GM21515 (cell line): ENCODE data around the gene NPTXR.

Source experiments
- ATAC-seq: cut with Tn5 transposase; IDR thresholded peaks from one replicate; pipeline ENCODE4 v1.9.1; 2021; ENCODE audit not compliant: unreplicated experiment

NPTXR gene

DNA sequence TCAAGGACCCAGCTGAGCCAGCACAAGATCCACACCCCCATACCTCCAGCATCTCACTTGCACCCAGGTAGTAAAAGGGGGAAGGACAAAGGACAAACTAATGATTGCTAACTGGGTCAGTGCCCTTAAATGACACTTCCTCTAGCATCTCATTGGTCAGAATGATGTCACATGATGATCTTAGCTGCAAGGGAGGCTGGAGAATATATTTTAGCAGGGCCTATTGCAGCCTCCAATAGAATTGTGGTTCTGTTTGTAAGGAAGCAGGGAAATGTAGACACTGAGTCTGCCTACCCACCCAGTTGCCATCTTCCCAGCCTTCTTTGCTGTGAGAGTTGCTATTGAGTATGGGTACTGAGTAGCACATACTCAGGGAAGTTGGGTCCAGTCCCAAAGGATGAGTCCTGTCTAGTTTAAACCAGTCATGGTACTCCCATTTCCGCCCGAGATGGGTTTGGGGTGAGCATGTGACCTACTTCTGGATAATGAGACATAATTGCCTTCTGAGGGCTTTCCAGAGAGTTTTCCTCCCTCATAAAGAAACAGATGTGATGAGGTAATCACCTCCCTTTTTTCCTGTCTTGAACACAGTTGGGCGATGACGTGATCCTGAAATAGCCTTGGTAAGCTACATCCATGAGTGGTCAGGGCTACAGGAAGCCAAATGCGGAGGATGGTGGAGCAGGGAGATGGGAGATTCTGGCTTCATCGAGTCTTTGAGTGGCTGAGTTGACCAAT lies 44.4 kb downstream of the NPTXR start:
- ATAC-seq = no peak

DNA sequence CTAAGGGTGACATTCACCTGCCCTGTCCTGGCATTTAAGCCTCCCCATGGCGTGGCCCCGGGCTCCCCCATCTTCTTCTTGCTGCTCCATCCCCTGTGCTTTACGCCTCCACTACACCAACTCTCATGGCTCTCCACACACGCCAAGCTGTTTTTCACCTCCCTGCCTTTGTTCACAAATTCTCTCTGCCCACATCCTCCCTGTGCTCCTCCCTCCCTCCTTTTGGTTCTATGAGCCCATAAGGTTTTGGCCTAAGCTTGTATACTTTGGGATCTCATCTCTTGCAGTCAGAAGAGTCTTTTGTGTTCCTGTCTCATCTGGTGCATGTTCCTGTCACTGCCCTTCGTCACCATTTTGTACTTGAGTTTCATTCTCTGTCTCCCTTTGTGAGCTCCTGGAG lies 45.3 kb downstream of the NPTXR start:
- no peak for ATAC-seq

DNA sequence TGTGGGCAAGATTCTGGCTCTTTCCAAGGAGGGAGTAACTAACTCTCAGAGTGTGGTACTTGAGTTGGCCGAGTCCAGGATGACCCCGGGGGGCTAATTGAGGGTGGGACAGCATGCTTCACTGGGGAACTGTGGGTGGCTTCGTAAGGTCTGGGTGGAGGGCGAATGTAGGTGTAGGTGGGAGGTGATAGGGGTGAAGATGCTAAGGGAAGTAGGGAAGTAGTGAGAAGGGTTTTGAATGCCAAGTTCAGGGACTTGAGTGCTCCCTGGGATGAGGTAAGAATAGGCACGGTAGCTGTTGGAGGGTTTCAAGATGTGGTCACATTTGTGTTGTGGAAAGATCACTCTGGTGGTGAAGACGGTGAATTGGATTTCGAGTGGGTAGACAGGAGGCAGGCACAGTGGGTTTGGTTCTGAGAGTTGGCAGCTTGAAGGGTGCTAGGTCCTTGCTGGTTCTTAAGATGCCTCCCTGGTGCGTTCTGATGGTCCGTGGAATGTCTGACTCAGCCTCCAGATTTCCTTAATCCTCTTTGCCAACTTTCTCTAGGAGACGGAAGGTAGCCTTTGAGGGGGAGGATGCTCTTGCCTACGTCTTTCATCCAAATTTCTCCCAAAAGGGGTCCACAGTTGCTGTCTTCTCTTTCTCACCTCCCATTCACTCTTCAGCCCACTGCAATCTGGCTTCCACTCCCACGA lies 47.4 kb downstream of the NPTXR start:
- ATAC-seq = no peak

- no peak for ATAC-seq
These were observed 48.3 kb downstream of the NPTXR start for GRCh38 chr22:38795569-38795968.

- peak; percentile 94 for ATAC-seq
These were observed 49.9 kb downstream of the NPTXR start, which contains the start of gene DNAL4 for GRCh38 chr22:38793721-38794466. TSS of gene DNAL4 (minus strand) at chr22:38794143. CDS start at chr22:38782731, 11,412 bp downstream.

- ATAC-seq = no peak
These were observed 50.5 kb downstream of the NPTXR start for GRCh38 chr22:38793317-38793716.

GRCh38 chr22:38792833-38793232 lies 51.0 kb downstream of the NPTXR start:
- ATAC-seq = no peak

GRCh38 chr22:38789606-38790005 lies 54.2 kb downstream of the NPTXR start:
- no peak for ATAC-seq

DNA sequence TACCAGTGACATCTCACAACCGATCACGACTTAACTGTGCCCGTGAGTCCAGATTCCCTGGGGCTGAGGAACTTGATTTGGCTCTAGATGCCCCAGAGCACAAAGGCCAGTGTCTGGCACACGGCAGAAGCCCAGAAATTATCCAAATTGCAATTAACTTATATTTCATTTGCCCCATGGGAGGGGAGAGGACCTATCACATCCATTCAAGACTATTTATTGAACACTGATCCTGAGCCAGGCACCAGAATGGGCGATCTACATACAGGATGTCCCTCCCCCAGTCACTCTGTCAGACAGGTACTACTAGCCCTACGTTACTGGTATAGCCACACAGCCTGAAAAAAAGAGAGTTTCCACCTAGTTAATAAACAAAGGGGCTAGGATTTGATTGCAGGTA lies 55.0 kb downstream of the NPTXR start:
- ATAC-seq = no peak

DNA sequence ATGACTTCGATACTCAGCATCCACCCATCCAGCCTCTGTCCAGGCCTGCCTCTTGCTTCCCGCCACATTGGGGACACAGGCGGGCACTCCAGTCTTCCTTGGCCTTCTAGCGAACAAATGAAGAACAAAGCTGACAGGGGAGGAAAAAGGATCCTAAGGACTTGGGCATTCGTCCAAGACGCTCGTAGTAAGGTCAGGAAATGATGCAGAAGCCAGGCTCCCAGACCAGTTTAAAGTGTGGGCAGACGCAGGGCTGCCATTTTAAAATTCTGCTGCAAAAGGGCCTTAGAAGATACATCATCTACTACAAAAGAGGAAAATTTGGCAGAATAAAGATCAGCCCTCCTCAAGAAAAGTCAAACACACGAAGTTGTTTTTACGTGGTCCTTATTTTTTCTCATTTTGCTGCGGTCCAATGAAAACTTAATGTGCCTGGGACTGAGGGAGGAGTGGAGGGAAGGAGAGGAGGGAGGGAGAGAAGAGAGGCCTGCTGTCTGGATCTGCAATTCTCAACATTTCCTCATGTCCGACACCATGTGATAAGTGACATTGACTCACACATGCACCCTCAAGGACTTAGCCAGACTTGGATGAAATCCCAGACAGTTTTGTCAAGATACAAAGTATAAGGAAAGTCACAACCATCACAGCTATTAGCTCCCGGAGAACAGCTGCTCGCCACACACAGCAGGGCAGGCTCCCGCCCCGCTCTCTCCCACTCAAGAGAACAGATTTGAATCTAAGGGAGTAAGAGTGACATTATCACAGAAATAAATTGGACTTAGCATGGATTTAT lies 55.6 kb downstream of the NPTXR start:
- no peak for ATAC-seq

- ATAC-seq = no peak
These were observed 57.2 kb downstream of the NPTXR start for GRCh38 chr22:38786631-38787030.

- no peak for ATAC-seq
These were observed 59.0 kb downstream of the NPTXR start for GRCh38 chr22:38784856-38785255.

- ATAC-seq = no peak
These were observed 59.8 kb downstream of the NPTXR start for GRCh38 chr22:38784035-38784434.

GRCh38 chr22:38783095-38783615 lies 60.7 kb downstream of the NPTXR start:
- no peak for ATAC-seq

- ATAC-seq = no peak
These were observed 61.3 kb downstream of the NPTXR start for GRCh38 chr22:38782402-38783094.

DNA sequence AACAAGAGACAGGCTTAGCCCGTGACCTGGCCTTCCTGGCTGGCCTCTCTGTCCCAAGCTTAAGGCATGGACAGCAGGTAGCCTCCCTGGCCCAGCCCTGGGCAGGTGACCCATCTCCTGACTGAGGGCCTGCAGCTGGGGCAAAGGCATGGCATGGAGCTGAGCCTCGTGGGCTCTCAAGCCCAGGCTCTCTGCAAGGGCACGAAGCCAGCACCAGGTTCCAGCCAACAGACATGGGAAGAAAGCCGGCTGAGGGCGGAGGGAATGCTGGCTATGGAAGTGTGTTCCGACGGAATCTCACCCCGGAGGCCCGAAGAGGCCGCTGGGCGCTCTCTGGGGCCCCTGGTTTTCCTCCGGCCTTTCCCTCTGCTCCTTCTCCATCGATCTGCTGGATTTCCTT lies 62.8 kb downstream of the NPTXR start:
- ATAC-seq = no peak

DNA sequence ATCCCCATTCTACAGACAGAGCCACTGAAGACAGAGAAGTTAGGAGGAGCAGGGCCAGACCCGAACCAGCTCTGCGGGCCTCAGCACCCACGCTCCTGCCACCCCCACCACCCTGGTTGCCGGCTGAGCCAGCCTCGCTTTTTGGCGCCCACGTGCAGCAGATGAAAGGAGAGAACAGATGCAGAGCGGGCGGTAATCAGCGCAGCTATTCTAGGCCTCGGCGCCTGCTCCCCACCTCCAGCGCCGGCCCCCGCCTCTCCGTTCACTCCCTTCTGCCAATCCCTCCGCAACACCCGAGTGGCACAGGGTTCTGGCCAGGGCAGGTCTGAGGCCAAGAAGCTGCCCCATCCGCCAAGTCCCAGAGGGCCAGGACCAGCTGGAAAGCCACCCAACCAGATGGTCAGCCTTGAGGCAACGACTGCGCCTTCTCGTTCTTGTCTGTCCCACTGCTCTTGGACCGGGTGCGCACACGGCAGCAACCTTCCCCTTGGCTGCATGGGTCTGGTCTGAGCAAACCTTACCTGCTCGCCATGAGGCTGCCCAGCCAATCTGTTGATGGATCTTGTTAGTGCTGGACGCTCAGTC lies 66.6 kb downstream of the NPTXR start:
- no peak for ATAC-seq

GRCh38 chr22:38776086-38776485 lies 67.7 kb downstream of the NPTXR start:
- ATAC-seq = no peak

GRCh38 chr22:38775656-38776055 lies 68.2 kb downstream of the NPTXR start:
- ATAC-seq = no peak
